ENCODE results near the gene TRIM44.

TRIM44 gene

DNA sequence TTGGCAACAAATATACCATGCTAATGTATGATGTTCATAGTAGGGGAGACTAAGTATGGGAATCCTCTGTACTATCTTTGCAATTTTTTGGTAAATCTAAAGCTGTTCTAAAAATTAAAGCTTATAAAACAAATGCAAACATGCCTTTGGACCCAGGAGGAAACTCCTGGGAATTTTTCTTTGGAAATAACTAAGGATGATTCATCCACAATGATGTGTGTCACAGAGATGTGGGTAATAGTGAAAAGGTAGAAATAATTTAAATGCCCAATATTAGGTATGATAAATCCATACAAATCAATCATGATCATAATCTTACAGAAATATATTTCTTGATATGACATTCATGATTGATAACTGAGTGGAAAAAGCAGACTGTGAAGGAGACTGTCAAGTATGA is 135.8 kb downstream of the TRIM44 start:
- DNase-seq, result no peak

- DNase-seq, result no peak
These were observed 136.4 kb downstream of the TRIM44 start for GRCh38 chr11:35798983-35799382.

- no peak for DNase-seq
These were observed 137.1 kb downstream of the TRIM44 start for GRCh38 chr11:35799655-35800054.

- no peak for DNase-seq
These were observed 138.7 kb downstream of the TRIM44 start for GRCh38 chr11:35800970-35801953.

GRCh38 chr11:35802221-35802620 is 139.6 kb downstream of the TRIM44 start:
- no peak for DNase-seq

GRCh38 chr11:35802672-35803071 is 140.1 kb downstream of the TRIM44 start:
- no peak for DNase-seq

GRCh38 chr11:35803115-35803514 is 140.5 kb downstream of the TRIM44 start:
- no peak for DNase-seq

- DNase-seq, result no peak
These were observed 142.0 kb downstream of the TRIM44 start for GRCh38 chr11:35804451-35805040.

- DNase-seq, result no peak
These were observed 147.0 kb downstream of the TRIM44 start for GRCh38 chr11:35809561-35809960.

DNA sequence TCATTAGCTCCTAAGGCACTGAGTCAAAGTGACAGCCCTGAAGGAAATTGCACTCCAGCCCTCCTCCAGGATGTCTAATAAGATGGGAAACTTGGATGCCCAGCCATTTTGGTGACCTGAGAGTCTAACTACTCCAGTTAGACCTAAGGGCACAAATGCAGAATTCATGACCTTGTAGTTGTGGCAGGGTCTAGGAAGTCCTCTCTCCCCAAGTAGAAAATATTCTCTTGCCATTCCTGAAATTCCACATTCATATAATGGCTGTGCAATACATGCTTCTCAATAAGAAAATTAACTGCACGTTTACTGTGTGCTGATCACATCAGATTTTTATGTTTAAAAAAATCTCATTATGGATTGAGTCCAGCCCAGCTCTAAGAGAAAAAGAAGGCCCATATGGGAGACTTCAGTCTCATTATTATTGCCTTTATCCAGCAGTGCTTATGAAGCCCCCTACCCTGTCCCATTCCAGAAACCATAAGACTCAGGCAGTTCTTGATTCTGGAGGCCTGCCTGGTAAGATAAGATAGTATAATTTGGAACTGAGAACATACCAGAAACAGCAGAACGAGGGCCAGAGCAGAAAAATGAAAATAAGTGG is 147.6 kb downstream of the TRIM44 start:
- no peak for DNase-seq

GRCh38 chr11:35811783-35812182 is 149.2 kb downstream of the TRIM44 start:
- DNase-seq, result no peak

- no peak for DNase-seq
These were observed 150.3 kb downstream of the TRIM44 start for GRCh38 chr11:35812828-35813227.

- no peak for DNase-seq
These were observed 151.6 kb downstream of the TRIM44 start for GRCh38 chr11:35814081-35814695.

GRCh38 chr11:35814720-35815305 is 152.2 kb downstream of the TRIM44 start:
- DNase-seq, result no peak

DNA sequence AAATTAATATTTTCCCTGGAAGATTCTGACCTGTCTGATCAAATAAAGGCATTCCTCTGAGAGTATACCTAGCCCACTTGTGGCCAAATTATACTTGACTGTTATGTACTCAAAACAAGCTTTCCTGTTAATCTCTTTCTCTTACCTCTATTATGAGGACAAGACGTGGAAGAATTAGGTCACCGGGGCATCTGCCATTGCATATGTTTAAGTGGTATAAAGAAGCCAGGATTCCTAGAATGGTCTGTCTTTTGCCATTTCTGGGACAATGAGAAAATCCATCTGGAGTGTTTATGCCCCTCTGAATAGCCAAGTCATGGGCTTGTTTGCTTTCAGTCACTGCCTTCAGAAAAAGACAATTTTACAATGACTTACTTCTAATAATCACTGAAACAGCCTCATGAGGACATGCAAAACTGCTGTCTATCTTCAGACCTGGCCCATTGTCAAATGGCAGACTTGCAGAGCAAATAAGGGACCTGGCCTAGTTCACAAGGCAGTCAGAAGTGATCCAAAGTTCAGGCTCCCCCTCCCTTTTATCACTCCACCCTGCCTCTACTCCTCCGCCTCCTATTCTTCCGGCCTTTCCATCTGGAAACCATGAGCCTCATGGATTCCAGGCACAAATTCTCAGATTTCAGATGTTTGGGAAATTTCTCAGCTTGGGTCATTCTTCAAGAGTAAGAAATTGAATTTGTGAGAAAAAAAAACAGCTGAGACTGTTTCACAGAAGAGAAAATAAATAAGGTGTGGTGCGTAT is 153.2 kb downstream of the TRIM44 start:
- DNase-seq, result no peak

GRCh38 chr11:35820614-35821013 is 158.0 kb downstream of the TRIM44 start:
- no peak for DNase-seq

GRCh38 chr11:35822815-35823495 is 160.4 kb downstream of the TRIM44 start:
- DNase-seq, result no peak

GRCh38 chr11:35823742-35824298 is 161.2 kb downstream of the TRIM44 start:
- no peak for DNase-seq

- no peak for DNase-seq
These were observed 162.8 kb downstream of the TRIM44 start for GRCh38 chr11:35825386-35825785.

GRCh38 chr11:35826006-35826405 is 163.4 kb downstream of the TRIM44 start:
- DNase-seq, result no peak

- DNase-seq, result no peak
These were observed 164.4 kb downstream of the TRIM44 start for GRCh38 chr11:35826949-35827348.
